Upper lobe of left lung (tissue), 6 donors: Measurements from ENCODE around the gene LYPD6. TPM values are rescaled to one million over a fixed set of nuclear protein-coding genes. Genes with fewer than 3 reads are reported as not detected.

Experiments
- ATAC-seq, 2 donors: fragments of 200-7000 bp; cut with Tn5 transposase; one replicate each; pipeline ENCODE4 v1.9.1; 2022; ENCODE audit warnings: mild to moderate bottlenecking in 2 of 2, moderate library complexity in 2 of 2; ENCODE audit not compliant: low FRiP score in 2 of 2
- DNase-seq, 2 donors: peaks; one replicate each; pipeline ENCODE4 v3.0.0-alpha.2; 2019 to 2020
- H3K27ac ChIP-seq, 4 donors: fragments of 200-600 bp; sonication (generic); one replicate each; pipeline ENCODE4 v1.5.1; 2016 to 2019
- H3K27me3 ChIP-seq, 4 donors: fragments of 200-600 bp; sonication (generic); one replicate each; pipeline ENCODE4 v1.5.1; 2017 to 2019
- H3K36me3 ChIP-seq, 4 donors: fragments of 200-600 bp; sonication (generic); one replicate each; pipeline ENCODE4 v1.5.1; 2016 to 2019
- H3K4me1 ChIP-seq, 4 donors: fragments of 200-600 bp; sonication (generic); one replicate each; pipeline ENCODE4 v1.5.1; 2018 to 2019
- H3K4me3 ChIP-seq, 4 donors: fragments of 200-600 bp; sonication (generic); one replicate each; pipeline ENCODE4 v1.5.1; 2017 to 2019; ENCODE audit warnings: mild to moderate bottlenecking in 2 of 4, moderate library complexity in 1 of 4
- H3K9me3 ChIP-seq, 4 donors: fragments of 200-600 bp; sonication (generic); one replicate each; pipeline ENCODE4 v1.5.1; 2018 to 2019
- CTCF ChIP-seq, 6 experiments: fragments of 450-650 bp in 4 of 6; fragments of 200-600 bp in 2 of 6; sonication (generic) in 2 of 6; IDR thresholded peaks; one replicate each; pipeline ENCODE4 v1.5.1; 2016 to 2019; ENCODE audit warnings: antibody characterized with exemption in 6 of 6
- EP300 ChIP-seq, 4 donors: sonication (generic); formaldehyde crosslinking; IDR thresholded peaks; one replicate each; pipeline ENCODE4 v1.5.1; 2017; ENCODE audit warnings: antibody characterized with exemption in 4 of 4, control low read depth in 2 of 4
- POLR2A ChIP-seq, 4 donors: fragments of 450-650 bp; IDR thresholded peaks; one replicate each; pipeline ENCODE4 v1.5.1; 2016 to 2017; ENCODE audit warnings: antibody characterized with exemption in 4 of 4, mild to moderate bottlenecking in 2 of 4
- POLR2AphosphoS5 ChIP-seq, 2 donors: sonication (generic); formaldehyde crosslinking; IDR thresholded peaks; one replicate each; pipeline ENCODE4 v1.5.1; 2017; ENCODE audit warnings: antibody characterized with exemption in 2 of 2
- WGBS, 2 donors: methylation state at CpG; one replicate each; pipeline ENCODE4 v1.1.5; 2017 to 2018; 5-methylcytosine and 5-hydroxymethylcytosine counted together
- total RNA-seq, 6 donors: library from RNA; depleted of rRNA in 4 of 6; stranded (reverse); fragments of >200 nt in 4 of 6; gene quantifications; one replicate each; pipeline versions ENCODE4 v1.1.0 to v1.2.1, GENCODE V29; 2016 to 2021
- donor health status: DM: no; HTN: no; CAD: no; lungs with moderate emphysema.
- donor health status: DM: no; HTN: yes; CAD: no; lungs with severe emphysema.

Gene LYPD6
- under 1 TPM in 5 of 6 donors, not detected in 1; 0.09 to 0.89 (median 0.33) TPM for total RNA-seq

- peaks cover 0 to 22% (median 10%) of the 10 kb centered on the region in 4 donors for H3K27me3 ChIP-seq
- 0 to 3% methylated on average over 4 to 24 of the region's 96 CpGs for WGBS, 2 donors
- peak; percentile 65 to 93 for DNase-seq
These were observed at the start of gene LYPD6 for GRCh38 chr2:149330127-149331022. Gene LYPD6, plus strand, starts transcription at chr2:149330587. Its CDS starts 107,122 bp downstream, at chr2:149437709.

DNA sequence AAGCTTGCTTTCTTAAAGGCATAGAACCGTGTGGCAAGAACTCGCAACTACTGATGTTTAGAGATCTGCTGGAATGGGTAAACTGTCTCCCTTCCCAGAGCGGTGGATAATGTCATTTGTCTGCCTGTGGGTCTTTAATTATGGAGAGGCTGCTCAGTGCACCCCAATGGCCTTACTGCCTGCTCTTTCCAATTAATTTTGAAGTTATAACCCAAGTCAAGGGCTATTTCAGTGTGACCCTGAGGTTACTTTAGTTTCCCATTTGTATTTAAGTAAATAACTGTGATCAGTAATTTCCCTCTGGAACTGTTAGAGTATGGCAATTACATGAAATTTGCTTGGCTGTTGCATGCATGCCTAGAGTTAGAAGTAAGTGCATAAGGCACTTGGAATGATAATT, 48.9 kb upstream of the LYPD6 start:
- no peak overlapping the region for H3K4me3 ChIP-seq
- no peak overlapping the region for H3K27ac ChIP-seq
- no peaks in the 10 kb centered on the region for H3K4me1 ChIP-seq
- ATAC-seq (no peak), DNase-seq (no peak)
- no peaks in the 10 kb centered on the region for H3K27me3 ChIP-seq
- H3K9me3 ChIP-seq = no peaks in the 10 kb centered on the region
- H3K36me3 ChIP-seq = no peaks in the 10 kb centered on the region
- no peak for TF ChIP-seq CTCF (IDR thresholded peaks at IDR 0.05)
- no peak for TF ChIP-seq EP300 (IDR thresholded peaks at IDR 0.05)
- TF ChIP-seq POLR2A (IDR thresholded peaks at IDR 0.05) = no peak
- TF ChIP-seq POLR2AphosphoS5 (IDR thresholded peaks at IDR 0.05) = no peak
- 87 to 88% methylated on average over 3 of the region's 3 CpGs for WGBS, 2 donors

More at GRCh38 chr2:149330127-149331022, at the start of gene LYPD6:
- Histone ChIP-seq H3K27ac (peak within 1 kb of the TSS in 1 of 4 donors; percentile 33), H3K9me3 (no peaks in the 10 kb centered on the region), H3K36me3 (no peaks in the 10 kb centered on the region), H3K4me3 (peak within 1 kb of the TSS; percentile 51 to 77 (median 58)), H3K4me1 (peaks cover 7 to 21% (median 15%) of the 10 kb centered on the region in 4 donors)
- TF ChIP-seq EP300 (IDR thresholded peaks at IDR 0.05) (no peak), POLR2AphosphoS5 (IDR thresholded peaks at IDR 0.05) (no peak), POLR2A (IDR thresholded peaks at IDR 0.05) (no peak), CTCF (IDR thresholded peaks at IDR 0.05) (peak in 1 of 6 experiments; percentile 31)
- peak; percentile 83 to 98 for ATAC-seq

DNA sequence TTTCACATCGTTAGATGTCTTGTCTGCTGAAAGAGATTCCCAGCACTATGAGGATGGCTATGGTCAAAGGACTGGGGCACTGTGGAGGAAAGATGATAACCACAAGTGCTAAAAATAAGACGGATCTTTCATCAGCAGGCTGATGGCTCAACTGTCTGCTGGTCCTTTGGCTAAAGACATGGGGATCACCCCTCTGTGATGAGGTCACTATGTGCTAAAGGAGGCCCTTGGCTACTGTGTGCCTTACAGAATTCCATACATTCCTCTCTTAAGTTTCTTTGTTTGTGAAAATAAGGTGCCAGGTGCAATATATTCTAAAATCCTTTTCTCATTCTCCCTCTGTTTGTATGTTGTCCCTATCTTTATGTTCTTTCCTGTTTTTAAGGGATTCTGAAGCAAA, 39.7 kb upstream of the LYPD6 start:
- Histone ChIP-seq H3K4me3 (no peak overlapping the region), H3K36me3 (no peaks in the 10 kb centered on the region), H3K27me3 (no peaks in the 10 kb centered on the region), H3K9me3 (no peaks in the 10 kb centered on the region), H3K27ac (no peak overlapping the region), H3K4me1 (no peaks in the 10 kb centered on the region)
- ATAC-seq (no peak), DNase-seq (no peak)
- TF ChIP-seq POLR2A (IDR thresholded peaks at IDR 0.05) (no peak), CTCF (IDR thresholded peaks at IDR 0.05) (no peak), EP300 (IDR thresholded peaks at IDR 0.05) (no peak), POLR2AphosphoS5 (IDR thresholded peaks at IDR 0.05) (no peak)
- WGBS, 2 donors = 81% methylated on average over 2 of the region's 2 CpGs

DNA sequence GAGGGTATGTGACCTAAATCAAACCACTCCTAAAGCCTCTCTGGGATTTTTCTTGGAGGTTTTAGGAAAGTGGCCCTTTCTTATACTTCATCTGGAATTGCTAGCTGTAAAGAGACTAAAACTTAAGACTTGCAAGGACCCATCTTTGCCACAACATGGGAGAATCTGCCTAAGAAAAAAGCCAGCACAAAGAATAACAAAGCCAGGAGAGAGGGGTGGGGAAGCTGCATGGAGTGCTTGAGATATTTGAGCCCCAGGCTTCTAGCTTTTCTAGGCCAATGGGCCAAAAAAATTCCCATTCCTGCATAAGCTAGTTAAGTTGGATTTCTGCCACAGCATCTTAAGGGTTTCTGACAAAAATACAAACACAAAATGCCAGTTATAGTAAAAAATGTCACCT, 38.5 kb upstream of the LYPD6 start:
- Histone ChIP-seq H3K4me3 (no peak overlapping the region), H3K36me3 (no peaks in the 10 kb centered on the region), H3K9me3 (no peaks in the 10 kb centered on the region), H3K27ac (no peak overlapping the region), H3K4me1 (no peaks in the 10 kb centered on the region), H3K27me3 (no peaks in the 10 kb centered on the region)
- no peak for TF ChIP-seq CTCF (IDR thresholded peaks at IDR 0.05)
- no peak for TF ChIP-seq POLR2A (IDR thresholded peaks at IDR 0.05)
- no peak for TF ChIP-seq EP300 (IDR thresholded peaks at IDR 0.05)
- ATAC-seq = no peak
- no peak for DNase-seq

DNA sequence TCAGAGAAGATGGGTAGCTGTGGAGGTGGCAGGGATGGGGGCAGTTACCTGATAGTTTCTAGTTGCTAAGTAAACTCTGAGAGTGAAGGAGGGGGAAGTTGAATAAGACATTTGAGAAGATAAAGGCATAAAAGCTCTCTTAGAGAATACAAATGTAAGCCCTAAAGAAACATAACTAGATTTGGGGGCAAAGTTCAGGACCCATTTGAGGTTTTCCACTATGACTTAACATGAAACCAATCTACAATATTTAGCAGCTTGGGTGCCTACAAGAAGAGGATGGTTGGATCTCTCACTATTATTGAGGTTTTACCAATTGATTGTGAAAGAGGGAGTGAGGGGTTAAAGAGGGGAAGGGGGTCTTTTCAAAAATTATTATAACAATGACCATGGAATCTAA, 34.4 kb upstream of the LYPD6 start:
- TF ChIP-seq CTCF (IDR thresholded peaks at IDR 0.05) (no peak), EP300 (IDR thresholded peaks at IDR 0.05) (no peak), POLR2AphosphoS5 (IDR thresholded peaks at IDR 0.05) (no peak), POLR2A (IDR thresholded peaks at IDR 0.05) (no peak)
- H3K4me1 ChIP-seq = no peaks in the 10 kb centered on the region
- DNase-seq (no peak), ATAC-seq (no peak)
- H3K27me3 ChIP-seq = no peaks in the 10 kb centered on the region
- H3K4me3 ChIP-seq = no peak overlapping the region
- H3K9me3 ChIP-seq = no peaks in the 10 kb centered on the region
- no peaks in the 10 kb centered on the region for H3K36me3 ChIP-seq
- no peak overlapping the region for H3K27ac ChIP-seq
